Mammary epithelial cell (primary cell): Measurements from ENCODE around the gene HLA-DQA2.

Source experiments
- EZH2 ChIP-seq: IDR thresholded peaks from 2 replicates; pipeline ENCODE4 v1.6.1; 2012; ENCODE audit warnings: low read length, inconsistent platforms, borderline replicate concordance
- TF ChIP-seq, protein P1 (sequence below), 2 donors: IDR thresholded peaks in 1 of 2; conservative IDR thresholded peaks in 1 of 2; 2 replicates each; pipeline ENCODE4 v1.5.1; 2011 to 2012; ENCODE audit warnings: inconsistent platforms in 2 of 2, low read length in 2 of 2, mild to moderate bottlenecking in 2 of 2, control low read depth in 1 of 2, low read depth in 1 of 2; ENCODE audit not compliant: insufficient read depth in 1 of 2; ENCODE audit errors: extremely low read depth in 1 of 2

DNA sequence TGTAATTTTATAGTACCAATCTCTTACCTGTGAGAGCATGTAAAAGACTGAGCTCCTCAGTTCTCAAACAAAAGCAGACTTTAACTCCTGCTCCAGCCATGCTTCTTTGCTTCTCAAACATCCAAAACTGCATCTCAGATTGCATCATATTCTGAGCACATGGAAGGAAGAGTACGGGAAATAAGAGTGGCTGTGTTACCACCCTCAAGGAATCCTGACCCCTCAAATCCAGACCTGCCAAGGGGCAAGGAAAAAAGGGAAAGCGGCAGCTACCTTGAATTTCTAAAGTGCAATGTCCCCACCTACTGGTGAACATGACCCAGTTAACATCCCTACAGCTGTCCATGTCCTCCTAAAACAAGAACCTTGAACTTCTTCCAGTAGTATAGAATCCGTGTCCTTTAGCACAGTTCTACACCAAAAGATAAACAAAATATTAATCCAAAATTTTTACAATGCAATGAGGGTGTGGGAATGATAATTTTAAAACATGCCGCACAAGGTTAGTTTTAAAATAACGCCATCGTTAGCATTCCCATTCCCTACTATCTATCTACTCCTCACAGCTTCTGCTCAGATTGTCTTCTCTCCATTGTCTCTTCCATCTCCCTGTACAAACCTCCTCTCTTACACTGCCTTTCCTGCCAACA is 40.7 kb upstream of the HLA-DQA2 start:
- TF ChIP-seq, protein P1, sequence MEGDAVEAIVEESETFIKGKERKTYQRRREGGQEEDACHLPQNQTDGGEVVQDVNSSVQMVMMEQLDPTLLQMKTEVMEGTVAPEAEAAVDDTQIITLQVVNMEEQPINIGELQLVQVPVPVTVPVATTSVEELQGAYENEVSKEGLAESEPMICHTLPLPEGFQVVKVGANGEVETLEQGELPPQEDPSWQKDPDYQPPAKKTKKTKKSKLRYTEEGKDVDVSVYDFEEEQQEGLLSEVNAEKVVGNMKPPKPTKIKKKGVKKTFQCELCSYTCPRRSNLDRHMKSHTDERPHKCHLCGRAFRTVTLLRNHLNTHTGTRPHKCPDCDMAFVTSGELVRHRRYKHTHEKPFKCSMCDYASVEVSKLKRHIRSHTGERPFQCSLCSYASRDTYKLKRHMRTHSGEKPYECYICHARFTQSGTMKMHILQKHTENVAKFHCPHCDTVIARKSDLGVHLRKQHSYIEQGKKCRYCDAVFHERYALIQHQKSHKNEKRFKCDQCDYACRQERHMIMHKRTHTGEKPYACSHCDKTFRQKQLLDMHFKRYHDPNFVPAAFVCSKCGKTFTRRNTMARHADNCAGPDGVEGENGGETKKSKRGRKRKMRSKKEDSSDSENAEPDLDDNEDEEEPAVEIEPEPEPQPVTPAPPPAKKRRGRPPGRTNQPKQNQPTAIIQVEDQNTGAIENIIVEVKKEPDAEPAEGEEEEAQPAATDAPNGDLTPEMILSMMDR (conservative IDR thresholded peaks at IDR 0.05 in 1 of 2, IDR thresholded peaks at IDR 0.05 in 1 of 2; ENCODE audit: extremely low read depth in 1 of 2, insufficient read depth in 1 of 2, low read depth in 1 of 2, low read length in 2 of 2) = peak; percentile 66 to 77
- TF ChIP-seq EZH2 = no peak
